Breast epithelium (tissue), 3 donors: ENCODE data around the gene MAN1A1.

Source experiments
- CTCF ChIP-seq, 3 donors: fragments of 450-650 bp; IDR thresholded peaks; one replicate each; pipeline ENCODE4 v1.5.1; 2016 to 2017; ENCODE audit warnings: antibody characterized with exemption in 3 of 3, mild to moderate bottlenecking in 3 of 3, moderate library complexity in 3 of 3
- POLR2A ChIP-seq: fragments of 450-650 bp; IDR thresholded peaks from one replicate; pipeline ENCODE4 v1.6.1; 2016; ENCODE audit warnings: antibody characterized with exemption, mild to moderate bottlenecking, moderate library complexity

- TF ChIP-seq CTCF (IDR thresholded peaks at IDR 0.05) (no peak), POLR2A (no peak)
These were observed 210.5 kb downstream of the MAN1A1 start for GRCh38 chr6:119138906-119139541.
